SU-DHL-6 (cell line): Measurements from ENCODE around the gene S100A16.

Source experiments
- EZH2phosphoT487 ChIP-seq: fragments of 200-600 bp; sonication (generic), shearing (Covaris generic); conservative IDR thresholded peaks from 2 replicates; pipeline ENCODE4 v1.6.1; 2018; ENCODE audit warnings: mild to moderate bottlenecking, antibody characterized with exemption, low read length, moderate library complexity, mixed read lengths
- TF ChIP-seq, protein P1 (sequence below): fragments of 200-600 bp; sonication (generic); IDR thresholded peaks from one replicate; pipeline ENCODE4 v1.5.1; 2017; ENCODE audit warnings: antibody characterized with exemption, mild to moderate bottlenecking, low read length, moderate library complexity; ENCODE audit not compliant: insufficient read depth, poor library complexity, severe bottlenecking

DNA sequence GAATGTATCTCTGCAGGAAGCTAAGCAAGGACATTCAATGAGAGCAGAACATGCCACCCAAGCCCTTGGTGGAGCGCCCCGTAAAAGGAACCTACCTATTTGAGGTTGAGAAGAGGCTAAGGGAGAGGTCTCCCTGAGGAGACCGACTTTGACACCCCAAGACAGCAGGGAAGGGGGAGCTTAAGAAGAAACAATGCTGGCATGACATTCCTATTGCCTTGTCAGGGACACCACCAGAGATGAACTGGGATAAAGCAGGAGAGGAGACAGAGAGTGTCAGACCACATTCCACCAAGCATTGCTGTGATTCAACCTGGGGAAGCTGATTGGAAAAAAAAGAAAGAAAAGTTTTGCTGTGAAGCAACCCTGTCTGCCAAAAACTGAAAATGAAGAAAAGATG is 34.0 kb downstream of the S100A16 start:
- TF ChIP-seq, protein P1, sequence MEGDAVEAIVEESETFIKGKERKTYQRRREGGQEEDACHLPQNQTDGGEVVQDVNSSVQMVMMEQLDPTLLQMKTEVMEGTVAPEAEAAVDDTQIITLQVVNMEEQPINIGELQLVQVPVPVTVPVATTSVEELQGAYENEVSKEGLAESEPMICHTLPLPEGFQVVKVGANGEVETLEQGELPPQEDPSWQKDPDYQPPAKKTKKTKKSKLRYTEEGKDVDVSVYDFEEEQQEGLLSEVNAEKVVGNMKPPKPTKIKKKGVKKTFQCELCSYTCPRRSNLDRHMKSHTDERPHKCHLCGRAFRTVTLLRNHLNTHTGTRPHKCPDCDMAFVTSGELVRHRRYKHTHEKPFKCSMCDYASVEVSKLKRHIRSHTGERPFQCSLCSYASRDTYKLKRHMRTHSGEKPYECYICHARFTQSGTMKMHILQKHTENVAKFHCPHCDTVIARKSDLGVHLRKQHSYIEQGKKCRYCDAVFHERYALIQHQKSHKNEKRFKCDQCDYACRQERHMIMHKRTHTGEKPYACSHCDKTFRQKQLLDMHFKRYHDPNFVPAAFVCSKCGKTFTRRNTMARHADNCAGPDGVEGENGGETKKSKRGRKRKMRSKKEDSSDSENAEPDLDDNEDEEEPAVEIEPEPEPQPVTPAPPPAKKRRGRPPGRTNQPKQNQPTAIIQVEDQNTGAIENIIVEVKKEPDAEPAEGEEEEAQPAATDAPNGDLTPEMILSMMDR: no peak
- no peak for TF ChIP-seq EZH2phosphoT487
